GM23248 (cell line): Measurements from ENCODE around the gene CMYA5. TPM values are rescaled to one million over a fixed set of nuclear protein-coding genes. Genes with fewer than 3 reads are reported as not detected.

Experiments
- DNase-seq: peaks from one replicate; pipeline ENCODE4 v3.0.0-alpha.2; 2015
- H2AFZ ChIP-seq: fragments of 200-600 bp; sonication (generic); 2 replicates; pipeline ENCODE4 v1.6.1; 2016; ENCODE audit warnings: antibody characterized with exemption
- H3F3A ChIP-seq: fragments of 200-600 bp; sonication (generic); 2 replicates; pipeline ENCODE4 v1.6.1; 2016; ENCODE audit warnings: mild to moderate bottlenecking, antibody characterized with exemption, mixed run types; ENCODE audit not compliant: insufficient read depth
- H3K27ac ChIP-seq: fragments of 200-600 bp; sonication (generic); 2 replicates; pipeline ENCODE4 v1.5.1; 2016; ENCODE audit warnings: mild to moderate bottlenecking
- H3K27me3 ChIP-seq: fragments of 200-600 bp; sonication (generic); replicated peaks from 2 replicates; pipeline ENCODE4 v1.6.1; 2016; ENCODE audit warnings: mild to moderate bottlenecking; ENCODE audit not compliant: insufficient read depth
- H3K36me3 ChIP-seq: fragments of 200-600 bp; sonication (generic); 2 replicates; pipeline ENCODE4 v1.6.1; 2016; ENCODE audit warnings: low read depth, mild to moderate bottlenecking
- H3K4me1 ChIP-seq: fragments of 200-600 bp; sonication (generic); 2 replicates; pipeline ENCODE4 v1.6.1; 2016; ENCODE audit warnings: mild to moderate bottlenecking; ENCODE audit not compliant: insufficient read depth
- H3K4me2 ChIP-seq: fragments of 200-600 bp; sonication (generic); one replicate; pipeline ENCODE4 v1.6.1; 2016; ENCODE audit warnings: mild to moderate bottlenecking; ENCODE audit not compliant: unreplicated experiment
- H3K4me3 ChIP-seq: fragments of 200-600 bp; sonication (generic); 2 replicates; pipeline ENCODE4 v1.5.1; 2016; ENCODE audit warnings: mild to moderate bottlenecking
- H3K79me2 ChIP-seq: fragments of 200-600 bp; sonication (generic); 2 replicates; pipeline ENCODE4 v1.6.1; 2016; ENCODE audit warnings: mild to moderate bottlenecking; ENCODE audit not compliant: insufficient read depth
- H3K9ac ChIP-seq: fragments of 200-600 bp; sonication (generic); 2 replicates; pipeline ENCODE4 v1.6.1; 2016; ENCODE audit warnings: mild to moderate bottlenecking
- H3K9me2 ChIP-seq: fragments of 200-600 bp; sonication (generic); 2 replicates; pipeline ENCODE4 v1.6.1; 2016; ENCODE audit warnings: mixed run types, mild to moderate bottlenecking, moderate library complexity; ENCODE audit not compliant: insufficient read depth
- H3K9me3 ChIP-seq: fragments of 200-600 bp; sonication (generic); one replicate; pipeline ENCODE4 v1.6.1; 2017; ENCODE audit warnings: low read depth
- H4K20me1 ChIP-seq: fragments of 200-600 bp; sonication (generic); 2 replicates; pipeline ENCODE4 v1.6.0; 2016; ENCODE audit not compliant: insufficient read depth
- EZH2 ChIP-seq: fragments of 200-600 bp; sonication (generic); IDR thresholded peaks from 2 replicates; pipeline ENCODE4 v1.6.1; 2018; ENCODE audit warnings: antibody characterized with exemption, mild to moderate bottlenecking; ENCODE audit not compliant: insufficient read depth, poor library complexity, severe bottlenecking
- EZH2phosphoT487 ChIP-seq: fragments of 200-600 bp; sonication (generic); IDR thresholded peaks from 2 replicates; pipeline ENCODE4 v1.6.1; 2018; ENCODE audit warnings: antibody characterized with exemption, moderate library complexity, mild to moderate bottlenecking, low read depth; ENCODE audit not compliant: insufficient read depth
- WGBS, 2 experiments: methylation state at CpG; one replicate each; pipeline ENCODE4 v1.1.6; 2015 to 2017; ENCODE audit warnings: low lambda C conversion rate in 2 of 2, low coverage in 1 of 2; ENCODE audit errors: missing lambda C conversion rate in 2 of 2; 5-methylcytosine and 5-hydroxymethylcytosine counted together
- in situ Hi-C: fragments of 300-500 bp; cut with MboI; formaldehyde crosslinking; loops from 2 replicates; pipeline ENCODE4 v1.15.0; 2020
- polyA plus RNA-seq: library from polyadenylated mRNA; unstranded; fragments of >200 nt; fragmentation: Nextera tagmentation; extraction: Ambion mirVana; gene quantifications from 2 replicates; pipeline ENCODE4 v1.2.1, GENCODE V29; 2016
- total RNA-seq: library from RNA; depleted of rRNA; stranded (reverse); fragments of >200 nt; shearing (Covaris generic); gene quantifications from 2 replicates; pipeline ENCODE4 v1.2.3, GENCODE V29; 2014

CMYA5 gene
- total and polyA plus RNA-seq, 2 experiments from 2014 or later, result 0.36 to 0.97 TPM

DNA sequence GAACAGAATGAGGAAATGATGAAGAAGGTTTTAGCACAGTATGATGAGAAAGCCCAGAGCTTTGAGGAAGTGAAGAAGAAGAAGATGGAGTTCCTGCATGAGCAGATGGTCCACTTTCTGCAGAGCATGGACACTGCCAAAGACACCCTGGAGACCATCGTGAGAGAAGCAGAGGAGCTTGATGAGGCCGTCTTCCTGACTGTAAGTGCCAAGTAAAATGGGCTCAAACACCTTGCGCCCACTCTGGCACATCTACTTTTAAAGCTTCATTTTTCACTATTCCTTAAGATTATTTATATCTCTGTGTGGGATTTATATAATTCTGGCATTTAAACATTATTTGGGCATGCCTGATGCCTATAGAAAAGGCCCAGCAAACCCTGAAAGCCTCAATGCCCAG, 55.6 kb downstream of the CMYA5 start:
- no peak overlapping the region for H3K4me2 ChIP-seq
- H3K27me3 ChIP-seq, result no peaks in the 10 kb centered on the region
- H2AFZ ChIP-seq, result no peak overlapping the region
- H3K27ac ChIP-seq, result no peak overlapping the region
- no peak for DNase-seq
- no peaks in the 10 kb centered on the region for H3K9me3 ChIP-seq
- no peak overlapping the region for H3K4me3 ChIP-seq
- in situ Hi-C loops, result no loop called here
- no peaks in the 10 kb centered on the region for H3K36me3 ChIP-seq
- no peak overlapping the region for H3K9ac ChIP-seq
- H3K4me1 ChIP-seq, result peaks cover 9% of the 10 kb centered on the region; the same call in 1 of the 2 replicates
- no peak for TF ChIP-seq EZH2
- no peak for TF ChIP-seq EZH2phosphoT487
- no peaks in the 10 kb centered on the region for H3K79me2 ChIP-seq
- no peaks in the 10 kb centered on the region for H4K20me1 ChIP-seq
- H3K9me2 ChIP-seq, result no peaks in the 10 kb centered on the region
- WGBS, 2 experiments, result 93 to 94% methylated on average over 3 of the region's 3 CpGs
- H3F3A ChIP-seq, result 0 out of 2 replicates have a peak, but pooled peaks cover 4% of the 10 kb centered on the region

- TF ChIP-seq EZH2phosphoT487 (no peak), EZH2 (no peak)
- H3K9me2 ChIP-seq, result no peaks in the 10 kb centered on the region
- H3K27me3 ChIP-seq, result no peaks in the 10 kb centered on the region
- no peak for DNase-seq
- H3K9me3 ChIP-seq, result no peaks in the 10 kb centered on the region
- H3K4me1 ChIP-seq, result peaks cover 9% of the 10 kb centered on the region; the same call in 1 of the 2 replicates
- in situ Hi-C loops, result no loop called here
- WGBS, 2 experiments, result 52 to 57% methylated on average over 4 of the region's 4 CpGs
- H2AFZ ChIP-seq, result no peak overlapping the region
- no peaks in the 10 kb centered on the region for H4K20me1 ChIP-seq
- no peak overlapping the region for H3K4me2 ChIP-seq
- H3K27ac ChIP-seq, result no peak overlapping the region
- 0 out of 2 replicates have a peak, but pooled peaks cover 4% of the 10 kb centered on the region for H3F3A ChIP-seq
- H3K36me3 ChIP-seq, result no peaks in the 10 kb centered on the region
- H3K9ac ChIP-seq, result no peak overlapping the region
- no peak overlapping the region for H3K4me3 ChIP-seq
- H3K79me2 ChIP-seq, result no peaks in the 10 kb centered on the region
Observed at GRCh38 chr5:79746642-79747569, 57.3 kb downstream of the CMYA5 start.

- Histone ChIP-seq H3K9ac (no peak overlapping the region), H4K20me1 (no peaks in the 10 kb centered on the region), H2AFZ (no peak overlapping the region), H3K27me3 (no peaks in the 10 kb centered on the region), H3K4me1 (no peaks in the 10 kb centered on the region), H3K4me2 (no peak overlapping the region), H3K9me3 (no peaks in the 10 kb centered on the region), H3F3A (no peaks in the 10 kb centered on the region), H3K9me2 (no peaks in the 10 kb centered on the region), H3K79me2 (no peaks in the 10 kb centered on the region), H3K36me3 (no peaks in the 10 kb centered on the region), H3K27ac (no peak overlapping the region), H3K4me3 (no peak overlapping the region)
- DNase-seq, result no peak
- TF ChIP-seq EZH2phosphoT487, result no peak
- no peak for TF ChIP-seq EZH2
- in situ Hi-C loops, result no loop called here
- WGBS, 2 experiments, result 69 to 77% methylated on average over 8 of the region's 8 CpGs
Observed at GRCh38 chr5:79750611-79751510, 61.2 kb downstream of the CMYA5 start.

- DNase-seq, result no peak
- H2AFZ ChIP-seq, result no peak overlapping the region
- no peaks in the 10 kb centered on the region for H3K36me3 ChIP-seq
- H4K20me1 ChIP-seq, result no peaks in the 10 kb centered on the region
- H3F3A ChIP-seq, result no peaks in the 10 kb centered on the region
- no peak for TF ChIP-seq EZH2
- no peak for TF ChIP-seq EZH2phosphoT487
- no peaks in the 10 kb centered on the region for H3K9me3 ChIP-seq
- H3K9ac ChIP-seq, result no peak overlapping the region
- no peaks in the 10 kb centered on the region for H3K79me2 ChIP-seq
- H3K4me1 ChIP-seq, result no peaks in the 10 kb centered on the region
- 74 to 76% methylated on average over 1 of the region's 1 CpG for WGBS, 2 experiments
- in situ Hi-C loops, result no loop called here
- H3K4me3 ChIP-seq, result no peak overlapping the region
- no peaks in the 10 kb centered on the region for H3K27me3 ChIP-seq
- H3K4me2 ChIP-seq, result no peak overlapping the region
- no peaks in the 10 kb centered on the region for H3K9me2 ChIP-seq
- H3K27ac ChIP-seq, result no peak overlapping the region
Observed at GRCh38 chr5:79753092-79753491, 63.5 kb downstream of the CMYA5 start.
